Inferior parietal cortex (tissue), 1 donor: Measurements from ENCODE around the gene TP53BP2.

ENCODE experiments used
- DNase-seq: peaks from one replicate; pipeline ENCODE4 v3.0.0-alpha.2; 2016; ENCODE audit errors: extremely low spot score

The TP53BP2 gene

GRCh38 chr1:223793716-223794115, 52.0 kb downstream of the TP53BP2 start:
- no peak for DNase-seq

DNA sequence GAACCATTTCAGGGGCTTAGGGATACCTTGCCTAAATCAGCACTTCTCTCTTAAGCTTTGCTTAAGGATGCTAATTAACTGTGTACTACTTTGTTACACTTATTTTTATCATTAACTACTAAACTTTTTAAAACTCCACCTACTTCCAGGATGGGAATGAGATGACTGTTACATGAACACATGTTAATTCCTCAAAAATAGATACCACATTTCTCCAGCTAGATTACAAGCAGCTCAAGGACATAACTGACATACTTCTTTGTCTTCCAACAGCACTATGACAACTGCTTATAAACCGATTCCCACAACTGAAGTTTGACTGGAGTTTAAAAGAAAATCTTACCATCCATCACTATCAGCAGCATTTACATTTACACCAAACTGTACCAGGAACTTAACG, 53.7 kb downstream of the TP53BP2 start:
- DNase-seq, result no peak

DNA sequence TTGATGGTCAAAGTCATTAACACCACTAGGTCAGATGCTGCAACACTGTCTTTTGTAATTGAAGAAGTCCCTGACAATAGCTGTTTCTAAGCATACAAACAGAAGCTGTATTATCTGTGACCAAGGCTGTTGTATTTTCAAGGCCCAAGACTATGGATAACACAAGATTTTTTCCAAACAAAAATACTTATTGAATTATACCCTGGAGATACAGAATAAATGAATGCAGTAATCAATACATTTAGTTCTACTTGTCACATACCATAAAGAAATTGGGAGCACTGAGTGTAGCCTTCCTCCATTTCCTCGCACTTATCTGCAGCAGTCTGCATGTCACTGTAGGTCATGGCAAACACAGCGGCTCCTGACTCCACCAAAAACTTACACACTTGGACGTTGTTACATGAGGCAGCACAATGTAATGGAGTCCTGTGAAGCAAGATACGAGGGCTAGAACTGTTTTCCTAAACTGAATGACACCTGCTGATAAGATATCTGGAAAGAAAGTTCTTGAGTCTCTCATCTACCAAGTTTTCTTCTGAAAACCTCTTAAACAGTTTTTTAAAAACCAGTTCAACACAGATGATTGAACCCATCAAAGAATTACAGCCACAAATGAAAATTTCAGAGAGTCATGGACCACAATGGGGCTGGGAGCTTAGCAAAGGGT, 56.9 kb downstream of the TP53BP2 start:
- DNase-seq, result peak; percentile 68

DNA sequence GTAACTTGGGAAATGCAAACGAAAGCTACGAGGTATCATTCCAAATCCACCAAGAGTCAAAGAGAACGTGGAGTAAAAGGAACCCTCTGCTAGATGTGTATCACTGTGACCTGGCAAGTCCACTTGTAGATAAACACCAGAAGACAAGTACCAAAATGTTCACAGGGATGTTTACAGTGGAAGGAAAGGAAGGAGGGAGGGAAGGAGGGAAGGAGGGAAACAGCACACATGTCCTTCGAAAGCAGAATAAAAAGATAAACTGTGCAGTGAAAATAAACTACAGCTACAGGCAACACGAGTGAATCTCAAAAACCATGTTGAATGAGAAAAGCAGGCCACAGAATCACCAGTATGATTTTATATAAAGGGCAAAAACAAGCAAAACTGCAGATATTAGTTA, 59.9 kb downstream of the TP53BP2 start:
- DNase-seq, result no peak

DNA sequence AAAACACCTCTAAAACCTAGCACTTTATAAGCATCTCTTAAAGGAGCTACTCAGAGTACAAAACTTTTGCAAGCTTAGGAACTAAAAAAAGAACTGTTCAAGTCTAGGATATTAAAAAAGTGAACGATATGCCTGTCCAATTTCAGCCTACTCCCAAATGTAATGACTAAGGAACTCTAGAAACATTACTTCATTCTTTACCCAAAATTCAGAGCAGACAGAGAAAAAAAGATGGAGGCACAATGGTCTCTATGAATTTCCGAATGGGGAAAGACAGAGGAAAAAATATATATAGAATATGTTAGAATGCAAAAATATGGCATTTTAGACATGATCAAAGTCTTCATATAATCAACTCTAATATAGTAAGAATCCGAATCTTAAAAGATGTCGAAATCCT, 61.2 kb downstream of the TP53BP2 start:
- DNase-seq, result no peak

DNA sequence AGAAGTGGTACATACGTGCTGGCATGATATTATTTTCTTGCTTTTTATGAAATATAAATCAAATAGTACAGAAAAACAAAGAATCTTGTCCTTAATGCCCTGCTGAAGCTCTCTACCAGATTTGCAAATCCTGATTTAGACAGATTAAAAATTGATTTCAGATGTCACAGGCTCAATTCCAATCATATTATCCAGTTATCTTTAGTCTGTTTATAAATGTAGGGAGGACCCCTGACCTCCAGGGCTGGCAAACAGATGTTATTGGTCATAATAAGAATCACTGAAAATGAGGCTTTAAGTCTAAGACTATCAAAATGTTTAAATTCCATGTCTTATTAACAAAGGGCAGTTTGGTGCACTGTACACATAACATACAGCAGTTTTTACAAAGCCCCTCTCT, 62.1 kb downstream of the TP53BP2 start:
- DNase-seq, result no peak

DNA sequence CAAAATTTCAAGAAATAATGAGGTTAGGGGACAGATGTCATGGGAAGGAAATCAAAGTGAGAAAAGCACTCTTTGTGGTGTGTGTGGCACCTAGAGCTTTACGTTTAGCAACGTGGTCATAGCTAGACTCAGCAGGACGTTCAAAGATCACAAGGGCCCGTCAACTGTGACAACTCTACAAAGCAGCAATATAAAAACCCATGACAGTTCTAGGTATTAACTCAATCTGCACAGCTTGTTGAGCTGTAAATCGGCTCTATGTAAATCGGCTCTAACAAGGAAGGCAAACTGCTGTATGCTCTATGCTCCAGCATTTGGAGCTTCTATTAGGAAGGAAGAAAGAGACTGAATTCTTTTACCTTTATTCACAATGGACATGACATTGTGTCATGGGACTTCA, 64.8 kb downstream of the TP53BP2 start:
- DNase-seq, result no peak

- no peak for DNase-seq
Measured at GRCh38 chr1:223780318-223780717, 65.4 kb downstream of the TP53BP2 start.

GRCh38 chr1:223776826-223777454, 68.8 kb downstream of the TP53BP2 start:
- no peak for DNase-seq

DNA sequence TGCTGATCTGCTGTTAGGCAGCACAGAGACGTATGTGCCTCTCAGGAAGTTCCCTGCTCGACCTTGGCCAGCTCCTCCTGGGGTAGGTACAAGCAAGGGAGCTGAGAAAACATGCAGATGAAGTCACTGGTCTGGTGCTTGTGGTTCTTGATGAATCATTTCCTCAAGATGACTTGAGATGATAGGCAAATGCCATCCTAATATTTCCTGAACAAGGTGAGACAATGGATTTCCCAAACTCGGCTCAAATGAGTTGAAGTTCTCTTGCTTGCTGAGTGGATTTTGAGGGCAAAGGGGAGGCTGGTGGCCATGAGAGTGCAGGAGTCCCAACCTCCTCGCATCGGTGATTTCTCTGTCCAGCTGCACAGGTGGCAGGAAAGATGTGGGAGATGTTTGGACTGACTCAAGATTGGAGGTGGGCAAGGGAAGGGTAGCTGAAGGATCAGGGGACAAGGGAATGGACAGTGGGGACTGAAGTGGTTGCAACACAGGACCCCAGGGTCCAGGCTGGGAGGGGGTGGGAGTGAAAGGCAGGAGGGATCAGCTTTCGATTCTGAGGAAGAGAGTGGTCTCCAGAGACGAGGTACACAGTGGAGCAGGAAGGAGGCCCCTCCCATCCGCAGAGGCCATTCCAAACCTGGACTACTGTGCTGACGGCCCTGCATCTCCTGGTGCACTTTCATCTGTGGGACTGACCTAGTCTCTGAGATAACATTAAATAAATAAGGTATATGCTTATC, 69.5 kb downstream of the TP53BP2 start:
- DNase-seq, result no peak

- DNase-seq, result no peak
Measured at GRCh38 chr1:223775711-223776074, 70.1 kb downstream of the TP53BP2 start.

GRCh38 chr1:223775054-223775453, 70.7 kb downstream of the TP53BP2 start:
- no peak for DNase-seq

GRCh38 chr1:223774134-223774814, 71.5 kb downstream of the TP53BP2 start:
- no peak for DNase-seq

GRCh38 chr1:223772771-223773160, 73.0 kb downstream of the TP53BP2 start:
- DNase-seq, result no peak

- peak; percentile 59 for DNase-seq
Measured at GRCh38 chr1:223771814-223772770, 73.7 kb downstream of the TP53BP2 start.

- DNase-seq, result no peak
Measured at GRCh38 chr1:223771469-223771813, 74.3 kb downstream of the TP53BP2 start.

- DNase-seq, result no peak
Measured at GRCh38 chr1:223770621-223771315, 75.0 kb downstream of the TP53BP2 start.

GRCh38 chr1:223765719-223766340, 79.9 kb downstream of the TP53BP2 start:
- no peak for DNase-seq

DNA sequence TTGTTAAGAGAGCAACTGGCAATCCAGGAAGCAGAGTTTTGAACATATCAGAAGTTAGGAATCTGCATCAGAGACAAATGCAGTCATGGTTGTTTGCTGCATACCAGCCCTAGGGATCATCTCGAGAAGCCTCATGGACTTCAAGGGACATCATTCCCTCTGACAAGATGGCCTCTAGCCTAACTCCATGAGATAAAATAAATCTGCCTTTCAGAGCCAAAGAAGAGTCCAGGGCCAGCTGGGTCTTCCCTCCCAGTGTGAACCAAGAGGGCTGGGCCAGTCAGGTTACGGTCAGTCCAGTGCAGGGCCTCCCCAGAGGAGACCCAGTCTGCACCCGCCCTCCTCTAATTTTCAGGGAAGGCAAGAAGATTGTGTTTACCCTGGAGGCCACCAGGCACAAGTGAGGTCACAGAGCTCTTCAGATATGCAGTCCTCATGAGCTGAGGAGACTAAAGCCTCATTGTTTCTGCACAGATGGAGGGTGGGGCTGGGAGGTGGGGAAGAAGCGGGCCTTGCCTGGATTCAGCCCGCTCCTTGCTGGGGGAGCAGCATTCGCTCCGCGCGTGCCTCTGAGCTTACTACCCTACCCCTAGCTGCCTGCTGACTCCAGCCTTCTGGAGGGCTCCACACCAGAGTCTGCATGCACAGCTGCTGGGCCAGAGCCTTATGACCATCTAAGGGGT, 80.6 kb downstream of the TP53BP2 start:
- peak; percentile 63 for DNase-seq

- no peak for DNase-seq
Measured at GRCh38 chr1:223763881-223764280, 81.9 kb downstream of the TP53BP2 start.
